Measurements from ENCODE around the gene FAH. TPM values are rescaled to one million over a fixed set of nuclear protein-coding genes. Genes with fewer than 3 reads are reported as not detected.

Gene FAH
- total and polyA plus RNA-seq, 2 experiments from 2014 or later, result 16.3 to 20.3 TPM

DNA sequence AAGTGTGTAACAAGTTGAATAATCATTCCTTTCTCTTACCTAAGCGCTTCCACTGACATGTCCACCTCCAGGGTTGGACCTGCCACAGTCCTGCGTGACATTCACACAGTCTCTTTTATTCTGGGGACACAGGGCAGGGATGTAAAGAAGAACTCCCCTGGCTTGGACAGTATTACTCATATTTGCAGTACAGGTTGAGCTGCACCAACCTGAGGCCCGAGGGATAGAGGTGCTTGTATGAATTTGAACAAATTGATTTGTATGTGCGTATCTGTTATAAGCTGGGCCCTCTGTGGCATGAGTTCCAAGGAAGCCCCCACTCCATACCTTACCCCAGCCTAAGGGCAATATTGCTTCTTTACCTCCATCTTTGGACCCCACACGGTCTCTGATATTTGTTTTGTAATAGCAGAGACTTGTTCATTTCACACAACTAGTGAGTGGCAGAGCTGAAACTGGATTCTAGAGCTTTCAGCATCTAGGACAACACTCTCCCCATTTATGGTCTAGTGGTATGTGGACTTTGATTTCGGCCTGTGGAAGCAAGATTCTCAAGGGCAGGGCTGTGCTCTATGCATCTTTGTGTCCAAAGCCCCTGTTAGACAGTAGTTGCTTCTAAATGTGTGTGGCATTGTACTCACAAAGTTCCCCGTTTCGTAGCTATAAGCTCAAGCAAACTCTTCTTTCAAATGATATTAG is 39.2 kb downstream of the FAH start:
- Histone ChIP-seq H3K9me2 (ENCODE audit: insufficient read depth) (peaks cover 10% of the 10 kb centered on the region), H3K4me2 (no peak overlapping the region), H3K36me3 (ENCODE audit: insufficient read depth) (no peaks in the 10 kb centered on the region), H3K4me3 (no peak overlapping the region), H2AFZ (no peak overlapping the region), H4K20me1 (replicated peaks; ENCODE audit: insufficient read depth) (no peaks in the 10 kb centered on the region), H3K79me2 (replicated peaks; ENCODE audit: insufficient read depth) (no peaks in the 10 kb centered on the region), H3K27me3 (ENCODE audit: insufficient read depth) (no peaks in the 10 kb centered on the region), H3K4me1 (ENCODE audit: insufficient read depth) (no peaks in the 10 kb centered on the region), H3F3A (replicated peaks; ENCODE audit: low read depth) (no peaks in the 10 kb centered on the region), H3K27ac (ENCODE audit: low read depth) (no peak overlapping the region)
- DNase-seq (ENCODE audit: low spot score) (no peak), ATAC-seq (no peak)
- Mint-ChIP-seq H3K27ac (no peak overlapping the region), H3K4me1 (peaks cover 3% of the 10 kb centered on the region; the same call in 2 of the 3 replicates), H3K9me3 (no peaks in the 10 kb centered on the region), H3K36me3 (ENCODE audit: low read depth) (no peaks in the 10 kb centered on the region; the same call in 2 of the 3 replicates), H3K27me3 (ENCODE audit: insufficient read depth, low read depth, poor library complexity) (no peaks in the 10 kb centered on the region), H3K4me3 (no peak overlapping the region)
- TF ChIP-seq EZH2 (IDR thresholded peaks at IDR 0.05; ENCODE audit: low read depth, unreplicated experiment), result no peak
- TF ChIP-seq, protein P1, sequence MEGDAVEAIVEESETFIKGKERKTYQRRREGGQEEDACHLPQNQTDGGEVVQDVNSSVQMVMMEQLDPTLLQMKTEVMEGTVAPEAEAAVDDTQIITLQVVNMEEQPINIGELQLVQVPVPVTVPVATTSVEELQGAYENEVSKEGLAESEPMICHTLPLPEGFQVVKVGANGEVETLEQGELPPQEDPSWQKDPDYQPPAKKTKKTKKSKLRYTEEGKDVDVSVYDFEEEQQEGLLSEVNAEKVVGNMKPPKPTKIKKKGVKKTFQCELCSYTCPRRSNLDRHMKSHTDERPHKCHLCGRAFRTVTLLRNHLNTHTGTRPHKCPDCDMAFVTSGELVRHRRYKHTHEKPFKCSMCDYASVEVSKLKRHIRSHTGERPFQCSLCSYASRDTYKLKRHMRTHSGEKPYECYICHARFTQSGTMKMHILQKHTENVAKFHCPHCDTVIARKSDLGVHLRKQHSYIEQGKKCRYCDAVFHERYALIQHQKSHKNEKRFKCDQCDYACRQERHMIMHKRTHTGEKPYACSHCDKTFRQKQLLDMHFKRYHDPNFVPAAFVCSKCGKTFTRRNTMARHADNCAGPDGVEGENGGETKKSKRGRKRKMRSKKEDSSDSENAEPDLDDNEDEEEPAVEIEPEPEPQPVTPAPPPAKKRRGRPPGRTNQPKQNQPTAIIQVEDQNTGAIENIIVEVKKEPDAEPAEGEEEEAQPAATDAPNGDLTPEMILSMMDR (conservative IDR thresholded peaks at IDR 0.05; ENCODE audit: low read depth in 2 of 2), result no peak
- TF ChIP-seq, protein P2, sequence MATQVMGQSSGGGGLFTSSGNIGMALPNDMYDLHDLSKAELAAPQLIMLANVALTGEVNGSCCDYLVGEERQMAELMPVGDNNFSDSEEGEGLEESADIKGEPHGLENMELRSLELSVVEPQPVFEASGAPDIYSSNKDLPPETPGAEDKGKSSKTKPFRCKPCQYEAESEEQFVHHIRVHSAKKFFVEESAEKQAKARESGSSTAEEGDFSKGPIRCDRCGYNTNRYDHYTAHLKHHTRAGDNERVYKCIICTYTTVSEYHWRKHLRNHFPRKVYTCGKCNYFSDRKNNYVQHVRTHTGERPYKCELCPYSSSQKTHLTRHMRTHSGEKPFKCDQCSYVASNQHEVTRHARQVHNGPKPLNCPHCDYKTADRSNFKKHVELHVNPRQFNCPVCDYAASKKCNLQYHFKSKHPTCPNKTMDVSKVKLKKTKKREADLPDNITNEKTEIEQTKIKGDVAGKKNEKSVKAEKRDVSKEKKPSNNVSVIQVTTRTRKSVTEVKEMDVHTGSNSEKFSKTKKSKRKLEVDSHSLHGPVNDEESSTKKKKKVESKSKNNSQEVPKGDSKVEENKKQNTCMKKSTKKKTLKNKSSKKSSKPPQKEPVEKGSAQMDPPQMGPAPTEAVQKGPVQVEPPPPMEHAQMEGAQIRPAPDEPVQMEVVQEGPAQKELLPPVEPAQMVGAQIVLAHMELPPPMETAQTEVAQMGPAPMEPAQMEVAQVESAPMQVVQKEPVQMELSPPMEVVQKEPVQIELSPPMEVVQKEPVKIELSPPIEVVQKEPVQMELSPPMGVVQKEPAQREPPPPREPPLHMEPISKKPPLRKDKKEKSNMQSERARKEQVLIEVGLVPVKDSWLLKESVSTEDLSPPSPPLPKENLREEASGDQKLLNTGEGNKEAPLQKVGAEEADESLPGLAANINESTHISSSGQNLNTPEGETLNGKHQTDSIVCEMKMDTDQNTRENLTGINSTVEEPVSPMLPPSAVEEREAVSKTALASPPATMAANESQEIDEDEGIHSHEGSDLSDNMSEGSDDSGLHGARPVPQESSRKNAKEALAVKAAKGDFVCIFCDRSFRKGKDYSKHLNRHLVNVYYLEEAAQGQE (IDR thresholded peaks at IDR 0.05; ENCODE audit: unreplicated experiment), result no peak
- no peak for TF ChIP-seq EZH2phosphoT487 (IDR thresholded peaks at IDR 0.05; ENCODE audit: unreplicated experiment)
- no peak for TF ChIP-seq POLR2AphosphoS5 (IDR thresholded peaks at IDR 0.05; ENCODE audit: low read depth)
- TF ChIP-seq ZNF331 (CRISPR knock-in tag; IDR thresholded peaks at IDR 0.05; ENCODE audit: low read depth), result no peak
- no peak for TF ChIP-seq STAT1 (IDR thresholded peaks at IDR 0.05; ENCODE audit: unreplicated experiment)
- no peak for TF ChIP-seq ZNF114 (CRISPR knock-in tag; IDR thresholded peaks at IDR 0.05)

DNA sequence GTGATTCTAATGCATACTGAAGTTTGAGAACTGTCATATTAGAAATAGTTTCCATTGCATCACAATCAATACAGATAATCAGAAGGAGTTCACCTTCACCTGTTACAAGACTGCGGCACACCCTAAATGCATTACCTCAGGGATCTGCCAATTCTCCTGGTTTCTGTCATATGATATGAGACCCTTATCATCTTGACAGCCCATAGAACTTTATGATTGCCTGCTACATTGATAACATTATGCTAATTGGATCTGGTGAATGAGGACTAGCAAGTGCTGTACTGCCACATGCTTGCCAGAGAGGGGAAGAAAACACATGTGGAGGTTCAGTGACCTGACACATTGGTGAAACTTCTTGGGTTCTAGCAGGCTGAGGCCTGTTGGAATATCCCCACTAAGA is 41.4 kb downstream of the FAH start:
- H3K4me3 ChIP-seq, result no peak overlapping the region
- no peaks in the 10 kb centered on the region for H3K27me3 Mint-ChIP-seq (ENCODE audit: insufficient read depth, low read depth, poor library complexity)
- H4K20me1 ChIP-seq (replicated peaks; ENCODE audit: insufficient read depth), result no peaks in the 10 kb centered on the region
- H3K9me3 Mint-ChIP-seq, result no peaks in the 10 kb centered on the region
- H3K79me2 ChIP-seq (replicated peaks; ENCODE audit: insufficient read depth), result no peaks in the 10 kb centered on the region
- H3K9me2 ChIP-seq (ENCODE audit: insufficient read depth), result peaks cover 17% of the 10 kb centered on the region
- no peaks in the 10 kb centered on the region for H3K36me3 ChIP-seq (ENCODE audit: insufficient read depth)
- DNase-seq (ENCODE audit: low spot score) (no peak), ATAC-seq (no peak)
- no peak overlapping the region for H3K4me2 ChIP-seq
- no peaks in the 10 kb centered on the region for H3K27me3 ChIP-seq (ENCODE audit: insufficient read depth)
- H2AFZ ChIP-seq, result no peak overlapping the region
- H3K36me3 Mint-ChIP-seq (ENCODE audit: low read depth), result no peaks in the 10 kb centered on the region; the same call in 2 of the 3 replicates
- no peak overlapping the region for H3K27ac ChIP-seq (ENCODE audit: low read depth)
- no peak overlapping the region for H3K27ac Mint-ChIP-seq
- peaks cover 3% of the 10 kb centered on the region; the same call in 1 of the 2 replicates for H3K4me1 ChIP-seq (ENCODE audit: insufficient read depth)
- no peaks in the 10 kb centered on the region for H3F3A ChIP-seq (replicated peaks; ENCODE audit: low read depth)
- H3K4me1 Mint-ChIP-seq, result peaks cover 6% of the 10 kb centered on the region
- H3K4me3 Mint-ChIP-seq, result no peak overlapping the region
- no peak for TF ChIP-seq NANOG (IDR thresholded peaks at IDR 0.05; ENCODE audit: borderline replicate concordance)
- TF ChIP-seq STAT1 (IDR thresholded peaks at IDR 0.05; ENCODE audit: unreplicated experiment), result no peak
- TF ChIP-seq, protein P1 (conservative IDR thresholded peaks at IDR 0.05; ENCODE audit: low read depth in 2 of 2), result no peak
- no peak for TF ChIP-seq ZNF331 (CRISPR knock-in tag; IDR thresholded peaks at IDR 0.05; ENCODE audit: low read depth)
- TF ChIP-seq POLR2AphosphoS5 (IDR thresholded peaks at IDR 0.05; ENCODE audit: low read depth), result no peak
- no peak for TF ChIP-seq CREB1 (CRISPR knock-in tag; IDR thresholded peaks at IDR 0.05; ENCODE audit: low read depth)
